ENCODE results near the gene L1CAM. TPM values are rescaled to one million over a fixed set of nuclear protein-coding genes. Genes with fewer than 3 reads are reported as not detected.
A peak's percentile ranks its signal among the peaks of the same experiment; 100 is the strongest.

Gene L1CAM
- total RNA-seq, 8 experiments from 2014 or later: 0.87 to 147 (median 96.4) TPM

DNA sequence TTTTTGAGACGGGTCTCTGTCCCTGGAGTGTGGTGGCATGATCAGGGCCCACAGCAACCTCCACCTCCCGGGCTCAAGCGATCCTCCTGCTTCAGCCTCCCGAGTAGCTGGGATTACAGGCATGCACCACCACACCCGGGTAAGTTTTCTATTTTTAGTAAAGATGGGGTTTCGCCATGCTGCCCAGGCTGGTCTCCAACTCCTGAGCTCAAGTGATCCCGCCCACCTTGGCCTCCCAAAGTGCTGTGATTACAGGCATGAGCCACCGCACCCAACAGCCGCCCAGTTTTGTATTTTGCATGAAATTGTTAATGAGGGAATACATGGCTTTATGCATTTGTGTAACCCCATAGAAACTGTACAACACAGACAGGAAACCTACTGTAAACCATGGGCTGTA lies 42.9 kb upstream of the L1CAM start:
- in situ Hi-C loops (cut with MboI; ENCODE audit: low pct_unique_long_range_greater_than_20kb in 2 of 9, low sequenced_read_pairs in 9 of 9, unreplicated experiment in 9 of 9): no loop called here
- peak in 3 of 8 experiments; percentile 5 to 9 (median 5) for ATAC-seq (replicated peaks in 6 of 8)

DNA sequence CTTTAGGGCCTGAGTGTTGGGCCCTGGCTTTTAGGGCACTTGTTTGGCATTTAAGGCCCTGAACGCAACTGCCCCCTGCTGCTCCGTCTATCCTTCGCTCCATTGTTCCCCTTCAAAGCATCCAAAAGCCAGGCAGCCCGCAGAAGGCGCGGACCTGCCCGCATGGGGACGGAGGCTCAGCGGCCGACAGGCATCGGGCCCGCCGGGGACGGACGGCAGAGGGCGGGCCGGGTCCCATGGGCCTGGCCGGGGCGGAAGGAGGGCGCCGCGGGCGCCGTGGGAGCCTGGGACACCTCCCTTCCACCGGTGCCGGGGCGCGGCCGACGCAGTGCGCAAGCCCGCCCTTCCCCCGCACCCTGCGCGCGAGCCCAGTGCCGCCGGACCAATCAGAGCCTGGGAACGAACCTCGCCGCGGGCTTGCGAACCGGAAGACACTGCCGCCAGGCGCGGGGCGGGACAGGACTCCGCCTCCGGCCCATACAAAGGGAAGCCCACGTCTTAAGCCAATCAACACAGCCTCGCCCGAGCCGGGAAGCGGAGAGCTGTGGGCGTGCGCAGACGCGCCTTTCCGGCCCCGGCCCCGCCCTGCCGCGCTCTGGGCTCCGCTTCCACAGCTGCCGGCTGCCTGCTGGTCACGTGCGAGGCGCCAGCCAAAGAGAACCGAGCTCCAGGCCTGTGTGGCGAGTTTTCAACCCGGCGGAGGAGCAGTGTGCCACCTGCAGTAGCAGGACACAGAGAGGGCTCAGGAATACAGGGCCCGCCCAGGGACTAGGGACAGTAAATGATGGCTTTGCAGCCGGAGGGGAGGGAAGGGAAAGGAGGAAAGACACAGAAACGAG lies 42.2 kb upstream of the L1CAM start:
- peaks cover 20 to 23% of the 10 kb centered on the region in 2 donors for H3K4me1 ChIP-seq (replicated peaks in 1 of 2)
- in situ Hi-C loops (cut with MboI; ENCODE audit: low pct_unique_long_range_greater_than_20kb in 2 of 9, low sequenced_read_pairs in 9 of 9, unreplicated experiment in 9 of 9): no loop called here
- H3K27ac ChIP-seq: peak overlapping the region; percentile 98 to 99
- ATAC-seq (replicated peaks in 6 of 8): peak; percentile 80 to 92 (median 88)
- peak overlapping the region; percentile 48 to 88 (median 62) for H3K4me3 ChIP-seq
- WGBS, 10 experiments: 0 to 47% methylated on average over 5 to 10 of the region's 76 CpGs; no CpG with 5 or more reads in 8 of the 10 experiments

More for the DNA sequence above, 42.9 kb upstream of the L1CAM start:
- Histone ChIP-seq H3K4me1 (replicated peaks in 1 of 2) (peaks cover 25 to 26% of the 10 kb centered on the region in 2 donors), H3K4me3 (peak overlapping the region; percentile 2 to 22 (median 21)), H3K27ac (peak overlapping the region; percentile 27 to 58)
- 0 to 47% methylated on average over 2 to 8 of the region's 9 CpGs; no CpG with 5 or more reads in 8 of the 10 experiments for WGBS, 10 experiments

DNA sequence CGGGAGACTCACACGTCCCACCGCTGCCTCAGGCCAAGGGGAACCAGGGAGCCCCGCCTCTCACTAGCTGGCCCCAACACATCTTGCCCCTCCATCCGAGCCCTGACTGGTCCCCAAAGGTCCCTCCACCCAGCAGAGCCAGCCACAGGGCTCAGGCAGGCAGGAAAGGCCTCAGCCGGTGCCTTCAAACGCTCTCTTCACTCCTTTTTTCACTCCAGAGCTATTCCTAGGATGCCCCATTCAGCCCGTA lies 41.6 kb upstream of the L1CAM start:
- ATAC-seq (replicated peaks in 6 of 8): peak in 5 of 8 experiments; percentile 1 to 3 (median 2)
- in situ Hi-C loops (cut with MboI; ENCODE audit: low pct_unique_long_range_greater_than_20kb in 2 of 9, low sequenced_read_pairs in 9 of 9, unreplicated experiment in 9 of 9): no loop called here
- peak overlapping the region; percentile 48 to 88 (median 62) for H3K4me3 ChIP-seq
- 0 to 40% (median 0%) methylated on average over 1 to 3 of the region's 8 CpGs; no CpG with 5 or more reads in 7 of the 10 experiments for WGBS, 10 experiments
- peak overlapping the region; percentile 98 to 99 for H3K27ac ChIP-seq
- peaks cover 20 to 23% of the 10 kb centered on the region in 2 donors for H3K4me1 ChIP-seq (replicated peaks in 1 of 2)

DNA sequence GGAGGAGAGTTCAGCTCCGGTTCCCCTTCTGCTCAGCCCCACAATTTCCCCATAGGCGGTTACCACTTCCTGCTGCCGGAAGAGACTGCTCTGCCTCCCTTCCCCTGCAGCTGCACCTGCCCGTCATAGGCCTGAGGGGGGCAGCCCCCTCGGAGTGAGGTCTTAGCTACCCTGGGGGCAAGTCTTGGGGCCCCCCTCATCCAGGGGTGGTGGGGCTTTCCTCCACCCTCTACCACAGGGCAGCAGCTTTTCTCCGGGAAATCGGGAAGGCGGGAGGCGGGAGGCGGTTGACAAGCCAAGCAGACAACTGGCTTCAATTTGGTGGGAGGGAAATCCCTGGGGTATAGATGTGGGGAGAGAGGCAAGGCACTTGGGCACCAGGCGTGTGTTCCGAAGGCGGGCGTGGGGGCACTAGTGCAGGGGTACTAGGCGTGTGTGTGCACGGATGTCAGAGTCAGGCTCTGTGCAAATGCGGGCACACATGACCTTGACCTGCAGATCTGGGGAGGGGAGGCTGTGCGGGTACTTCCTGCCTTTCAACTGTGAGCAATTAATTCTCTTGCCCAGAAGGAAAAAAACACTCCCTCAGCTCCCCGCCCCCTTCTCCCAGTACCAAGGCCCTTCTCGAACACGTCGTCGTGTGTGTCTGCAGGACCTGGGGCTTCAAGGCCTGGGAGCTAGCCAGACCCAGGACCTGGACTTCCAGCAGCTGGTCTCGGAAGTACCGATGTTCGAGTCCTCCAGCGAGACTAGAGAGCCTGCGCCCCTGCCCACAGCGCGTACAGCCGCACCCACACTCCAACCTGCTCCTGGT lies 41.1 kb upstream of the L1CAM start:
- ATAC-seq (replicated peaks in 6 of 8): peak in 5 of 8 experiments; percentile 0 to 19 (median 10)
- in situ Hi-C loops (cut with MboI; ENCODE audit: low pct_unique_long_range_greater_than_20kb in 2 of 9, low sequenced_read_pairs in 9 of 9, unreplicated experiment in 9 of 9): no loop called here
- peaks cover 25 to 26% of the 10 kb centered on the region in 2 donors for H3K4me1 ChIP-seq (replicated peaks in 1 of 2)
- WGBS, 10 experiments: 0 to 31% methylated on average over 1 to 8 of the region's 31 CpGs; no CpG with 5 or more reads in 8 of the 10 experiments
- H3K4me3 ChIP-seq: peak overlapping the region; percentile 48 to 88 (median 62)
- peak overlapping the region; percentile 98 to 99 for H3K27ac ChIP-seq

DNA sequence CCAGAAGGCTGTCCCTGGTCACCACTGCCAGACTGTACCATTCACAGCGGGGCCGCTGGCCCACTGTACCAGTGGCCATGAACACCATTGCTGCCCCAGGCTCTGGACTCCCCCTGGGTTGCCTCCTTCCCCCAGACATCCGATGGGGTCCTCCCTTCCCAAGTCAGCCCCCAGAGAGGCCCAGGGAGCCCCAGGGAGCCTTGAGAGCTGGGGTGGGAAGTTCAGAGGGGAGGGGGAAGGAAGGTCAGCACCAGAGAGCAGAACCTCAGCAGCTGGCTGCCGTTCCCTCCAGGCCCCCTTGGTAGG lies 40.5 kb upstream of the L1CAM start:
- peak overlapping the region; percentile 98 to 99 for H3K27ac ChIP-seq
- WGBS, 10 experiments: no CpG with 5 or more reads among the region's 4 CpGs
- peaks cover 31% of the 10 kb centered on the region in 2 donors for H3K4me1 ChIP-seq (replicated peaks in 1 of 2)
- in situ Hi-C loops (cut with MboI; ENCODE audit: low pct_unique_long_range_greater_than_20kb in 2 of 9, low sequenced_read_pairs in 9 of 9, unreplicated experiment in 9 of 9): no loop called here
- ATAC-seq (replicated peaks in 6 of 8): no peak
- peak overlapping the region in 2 of 5 donors; percentile 62 to 88 for H3K4me3 ChIP-seq

DNA sequence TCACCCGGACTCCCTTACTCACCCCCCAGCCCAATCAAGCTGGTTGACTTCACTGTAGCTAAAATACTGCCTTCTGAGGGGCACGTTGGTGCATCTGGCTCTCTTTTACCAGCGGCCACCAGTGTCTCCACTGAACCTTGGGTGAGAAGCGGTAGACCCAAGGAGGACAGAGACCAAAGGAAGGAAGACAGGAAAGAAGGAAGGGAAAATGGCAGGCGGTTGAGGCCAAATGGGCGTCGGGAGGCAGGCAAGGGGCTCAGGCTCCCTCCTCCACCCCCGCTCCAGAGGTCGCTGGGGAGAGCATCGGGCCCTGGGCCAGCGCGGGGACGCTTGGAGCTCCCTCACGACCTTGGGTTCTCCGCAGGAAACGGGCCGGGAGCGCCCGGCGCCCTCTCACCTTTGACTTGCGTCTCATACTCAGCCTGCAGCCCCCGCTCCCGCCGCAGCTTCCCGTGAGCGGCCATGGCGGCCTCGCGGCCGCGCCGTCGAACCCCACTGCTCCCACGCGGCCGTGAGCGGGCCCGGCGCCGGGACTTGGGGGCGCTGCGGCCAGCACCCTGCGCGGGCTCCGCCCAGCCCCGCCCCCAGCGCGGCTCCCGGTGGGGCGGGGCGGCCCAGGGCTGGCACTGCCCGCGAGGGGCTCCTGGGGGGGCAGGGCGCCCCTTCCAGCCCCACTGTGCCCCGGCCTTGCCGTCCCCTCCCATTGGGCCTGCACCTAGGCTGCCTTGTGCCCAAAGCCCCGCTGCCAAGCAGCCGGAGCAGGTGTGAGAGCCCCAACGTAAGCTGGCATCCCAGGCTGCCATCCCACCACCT lies 40.0 kb upstream of the L1CAM start, which contains the start of gene ARHGAP4:
ARHGAP4 (minus strand) TSS at position 526 of the 813 bp plus-strand sequence; CDS start at position 464, 62 bp downstream.
- H3K4me3 ChIP-seq: peak within 1 kb of the TSS; percentile 48 to 88 (median 62)
- in situ Hi-C loops (cut with MboI; ENCODE audit: low pct_unique_long_range_greater_than_20kb in 2 of 9, low sequenced_read_pairs in 9 of 9, unreplicated experiment in 9 of 9): no loop called here
- WGBS, 10 experiments: 60% methylated on average over 2 of the region's 59 CpGs; no CpG with 5 or more reads in 9 of the 10 experiments
- ATAC-seq (replicated peaks in 6 of 8): no peak
- H3K27ac ChIP-seq: peak within 1 kb of the TSS; percentile 98 to 99
- H3K4me1 ChIP-seq (replicated peaks in 1 of 2): peaks cover 34 to 37% of the 10 kb centered on the region in 2 donors

DNA sequence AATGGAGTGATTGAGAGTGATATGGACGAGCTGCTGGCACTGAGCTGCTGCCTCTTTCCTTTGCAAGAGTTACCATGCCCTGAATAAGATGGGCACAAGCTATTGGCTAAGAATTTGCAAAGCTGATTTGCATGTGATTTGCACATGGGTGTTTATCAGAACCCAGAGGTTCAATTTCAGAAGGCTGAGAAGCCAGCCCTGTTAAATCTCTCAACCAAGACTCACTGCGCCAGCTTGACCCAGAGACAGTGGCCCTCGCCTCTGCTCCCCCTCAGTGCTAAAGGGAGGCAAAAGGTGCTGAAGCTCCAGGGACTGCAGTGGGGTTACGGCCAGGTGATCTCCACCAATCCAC lies 39.4 kb upstream of the L1CAM start:
- H3K4me3 ChIP-seq: no peak overlapping the region
- 56% methylated on average over 3 of the region's 4 CpGs; no CpG with 5 or more reads in 9 of the 10 experiments for WGBS, 10 experiments
- in situ Hi-C loops (cut with MboI; ENCODE audit: low pct_unique_long_range_greater_than_20kb in 2 of 9, low sequenced_read_pairs in 9 of 9, unreplicated experiment in 9 of 9): no loop called here

DNA sequence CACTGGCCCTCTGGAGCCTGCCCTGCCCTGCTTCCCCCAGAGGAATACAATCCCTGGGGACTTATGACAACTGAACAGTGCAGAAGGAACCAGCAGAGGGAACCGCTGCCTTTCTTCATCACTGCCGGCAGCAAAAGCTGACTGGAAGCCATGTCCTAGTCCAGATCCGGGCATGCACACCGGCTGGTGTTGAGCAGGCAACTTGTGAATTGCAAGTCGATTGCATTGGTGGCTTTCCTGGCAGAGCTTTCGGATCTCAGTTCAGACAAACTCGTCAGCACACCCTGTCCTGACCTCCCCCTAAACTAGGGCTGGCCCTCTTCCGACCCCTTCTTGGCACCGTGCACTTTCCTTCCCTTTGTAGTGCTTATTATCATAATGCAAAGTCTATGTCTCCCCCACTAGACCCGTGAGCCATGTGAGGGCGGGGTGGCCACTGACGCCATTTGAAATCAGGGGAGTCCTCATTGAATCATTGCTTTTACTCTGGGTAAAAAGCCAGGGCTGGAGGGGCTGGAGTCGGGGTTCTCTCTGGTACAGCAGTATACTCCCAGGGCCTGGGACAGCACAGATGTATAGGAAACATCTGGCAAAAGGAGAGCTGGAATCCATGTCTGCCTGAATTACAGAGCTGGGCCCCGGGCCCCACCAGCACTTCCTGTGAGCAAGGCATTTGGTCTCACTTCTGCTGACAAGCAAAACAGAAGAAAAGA lies 38.3 kb upstream of the L1CAM start:
- H3K4me1 ChIP-seq (replicated peaks in 1 of 2): peaks cover 34 to 40% of the 10 kb centered on the region in 2 donors
- H3K27ac ChIP-seq: no peak overlapping the region
- ATAC-seq (replicated peaks in 6 of 8): peak in 3 of 8 experiments; percentile 2 to 4 (median 2)
- 0 to 60% (median 42%) methylated on average over 2 to 3 of the region's 14 CpGs; no CpG with 5 or more reads in 7 of the 10 experiments for WGBS, 10 experiments
- in situ Hi-C loops (cut with MboI; ENCODE audit: low pct_unique_long_range_greater_than_20kb in 2 of 9, low sequenced_read_pairs in 9 of 9, unreplicated experiment in 9 of 9): no loop called here
- H3K4me3 ChIP-seq: no peak overlapping the region

More for the DNA sequence above, 39.4 kb upstream of the L1CAM start:
- Histone ChIP-seq H3K27ac (no peak overlapping the region), H3K4me1 (replicated peaks in 1 of 2) (peaks cover 34 to 40% of the 10 kb centered on the region in 2 donors)
- ATAC-seq (replicated peaks in 6 of 8): no peak

DNA sequence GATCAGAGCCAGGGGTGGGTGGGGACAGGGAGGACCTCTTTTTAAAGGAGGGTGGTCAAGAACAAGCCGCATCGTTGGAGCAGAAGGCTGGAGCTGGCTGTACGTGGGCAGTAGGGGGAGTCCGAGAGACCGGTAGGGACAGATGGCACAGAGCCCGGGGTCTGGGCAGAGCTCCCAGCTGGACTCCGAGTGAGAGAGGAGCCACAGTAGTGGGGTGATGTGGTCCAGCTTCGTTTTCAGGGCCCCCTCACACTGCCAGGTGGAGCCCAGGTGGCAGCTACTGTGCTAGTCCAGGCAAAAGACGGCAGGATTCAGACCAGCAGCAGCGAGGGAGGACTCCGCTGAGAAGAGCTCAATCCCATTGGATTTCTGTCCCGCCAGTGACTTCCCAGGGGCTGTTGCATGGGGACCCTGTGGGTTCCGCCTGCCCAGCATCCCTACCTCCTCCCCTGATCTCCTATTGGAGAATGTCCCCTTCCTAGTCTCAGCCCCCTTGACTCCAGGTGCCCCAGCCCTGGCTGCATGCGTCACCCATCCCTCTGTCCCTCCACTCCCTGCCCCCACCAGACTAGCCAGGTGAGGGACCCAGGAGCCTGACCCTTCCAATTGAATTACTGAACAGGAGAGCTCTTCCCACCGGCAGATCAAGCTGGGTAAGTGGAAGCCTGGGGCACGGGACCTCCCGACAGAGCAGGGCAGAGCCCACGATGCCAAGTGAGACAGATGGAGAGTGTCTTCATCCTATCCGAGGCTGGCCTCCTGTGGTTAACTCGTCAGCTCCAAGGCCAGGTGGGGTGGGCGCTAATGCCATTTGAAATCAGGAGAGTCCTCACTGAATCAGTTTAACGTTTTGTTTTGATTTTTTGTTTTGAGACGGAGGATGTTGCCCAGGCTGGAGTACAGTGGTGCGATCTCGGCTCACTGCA lies 37.2 kb upstream of the L1CAM start:
- in situ Hi-C loops (cut with MboI; ENCODE audit: low pct_unique_long_range_greater_than_20kb in 2 of 9, low sequenced_read_pairs in 9 of 9, unreplicated experiment in 9 of 9): no loop called here

DNA sequence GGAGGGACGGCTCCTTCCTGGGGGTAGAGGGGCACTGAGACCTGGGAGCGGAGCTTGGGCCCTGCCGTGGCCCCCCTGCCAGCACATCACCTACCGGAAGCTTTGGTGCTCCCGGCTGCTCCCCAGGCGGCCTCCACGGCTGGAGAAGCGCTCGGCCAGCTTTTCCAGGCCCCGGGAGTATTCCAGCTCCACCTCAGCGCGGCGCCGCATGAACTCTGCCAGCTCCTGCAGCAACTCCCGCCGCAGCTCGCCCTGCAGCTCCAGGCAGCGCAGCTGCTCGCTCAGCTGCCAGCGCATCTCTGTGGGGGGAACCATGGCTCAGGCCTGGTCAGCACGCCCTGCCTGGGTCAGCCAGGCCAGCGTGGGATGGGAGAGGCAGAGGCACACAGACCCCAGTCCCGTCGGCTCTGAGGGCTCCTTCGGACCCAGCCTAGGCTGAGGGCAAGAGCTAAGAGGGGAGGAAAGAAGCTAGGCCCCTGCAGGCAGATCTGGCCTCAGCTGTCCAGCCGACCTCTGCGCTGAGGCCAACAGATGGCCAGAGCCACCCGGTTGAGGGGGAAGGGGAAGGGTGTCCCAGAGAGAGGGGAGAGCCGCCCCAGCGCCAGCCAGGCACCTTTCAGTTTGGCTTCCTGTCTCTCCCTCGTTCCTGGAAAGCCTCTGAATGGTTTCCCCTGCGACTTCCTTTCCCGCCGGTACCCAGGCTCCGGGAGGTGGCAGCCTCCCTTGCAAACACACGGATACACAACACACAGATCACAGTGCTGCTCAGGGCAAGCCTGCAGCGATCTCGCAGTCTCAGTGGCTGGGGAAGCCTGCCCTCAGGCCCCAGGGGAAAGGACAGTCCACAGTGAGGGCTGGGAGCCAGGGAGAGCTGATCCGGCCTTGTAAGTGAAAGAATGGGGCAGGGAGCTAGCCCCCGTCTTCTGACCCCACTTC lies 35.8 kb upstream of the L1CAM start:
- in situ Hi-C loops (cut with MboI; ENCODE audit: low pct_unique_long_range_greater_than_20kb in 2 of 9, low sequenced_read_pairs in 9 of 9, unreplicated experiment in 9 of 9): no loop called here
- ATAC-seq (replicated peaks in 6 of 8): peak in 6 of 8 experiments; percentile 19 to 53 (median 45)
- WGBS, 10 experiments: 63 to 73% methylated on average over 3 to 6 of the region's 40 CpGs; no CpG with 5 or more reads in 8 of the 10 experiments
- H3K4me3 ChIP-seq: no peak overlapping the region
- H3K27ac ChIP-seq: peak overlapping the region; percentile 72 to 73
- H3K4me1 ChIP-seq (replicated peaks in 1 of 2): peaks cover 26 to 31% of the 10 kb centered on the region in 2 donors

More for the DNA sequence above, 37.2 kb upstream of the L1CAM start:
- Histone ChIP-seq H3K4me1 (replicated peaks in 1 of 2) (peaks cover 30 to 37% of the 10 kb centered on the region in 2 donors), H3K4me3 (no peak overlapping the region), H3K27ac (no peak overlapping the region)
- 0 to 60% (median 5%) methylated on average over 1 to 4 of the region's 25 CpGs; no CpG with 5 or more reads in 7 of the 10 experiments for WGBS, 10 experiments
- peak in 2 of 8 experiments; percentile 5 to 52 for ATAC-seq (replicated peaks in 6 of 8)
